HepG2 (cell line): ENCODE data around the gene TMEM98. TPM values are rescaled to one million over a fixed set of nuclear protein-coding genes. Genes with fewer than 3 reads are reported as not detected.

Source experiments
- ARNT2 ChIP-seq: sonication (generic); formaldehyde crosslinking; IDR thresholded peaks from 2 replicates; pipeline ENCODE4 v1.8.0; 2022; ENCODE audit warnings: mild to moderate bottlenecking, low read depth, missing genetic modification reagents, moderate library complexity
- HDAC2 ChIP-seq: sonication (generic); formaldehyde crosslinking; IDR thresholded peaks from 2 replicates; pipeline ENCODE4 v1.4.0; 2020; ENCODE audit warnings: missing genetic modification reagents
- JUN ChIP-seq: sonication (generic); formaldehyde crosslinking; IDR thresholded peaks from 2 replicates; pipeline ENCODE4 v1.4.0; 2020; ENCODE audit warnings: mild to moderate bottlenecking, missing genetic modification reagents
- KLF15 ChIP-seq: sonication (generic); formaldehyde crosslinking; IDR thresholded peaks from 2 replicates; pipeline ENCODE4 v1.8.1; 2023; ENCODE audit warnings: borderline replicate concordance, mild to moderate bottlenecking, inconsistent platforms, missing genetic modification reagents, mixed read lengths
- MBD4 ChIP-seq: IDR thresholded peaks from 2 replicates; pipeline ENCODE4 v1.6.1; 2012; ENCODE audit warnings: low read length, inconsistent platforms, borderline replicate concordance
- SP140L ChIP-seq: sonication (generic); formaldehyde crosslinking; IDR thresholded peaks from 2 replicates; pipeline ENCODE4 v1.4.0; 2020; ENCODE audit warnings: missing genetic modification reagents, borderline replicate concordance
- SRY ChIP-seq: sonication (generic); formaldehyde crosslinking; IDR thresholded peaks from 2 replicates; pipeline ENCODE4 v1.8.0; 2022; ENCODE audit warnings: mild to moderate bottlenecking, missing genetic modification reagents
- polyA plus RNA-seq, 8 experiments: library from polyadenylated mRNA; depleted of rRNA in 3 of 8; stranded (reverse) in 7 of 8; unstranded in 1 of 8; fragments of >200 nt; fragmentation: Illumina TruSeq in 4 of 8; extraction: Trizol in 4 of 8; gene quantifications; 2 replicates each; pipeline versions ENCODE4 v1.2.1 to v1.2.3, GENCODE V29; 2011 to 2016; ENCODE audit warnings: low read depth in 4 of 8, missing spikeins in 1 of 8, mixed read lengths in 1 of 8; ENCODE audit not compliant: insufficient read depth in 1 of 8
- total RNA-seq, 5 experiments: library from RNA; depleted of rRNA; stranded (reverse); fragments of >200 nt; fragmentation: Illumina TruSeq; extraction: Trizol; gene quantifications; 2 replicates each; pipeline ENCODE4 v1.2.3, GENCODE V29; 2016; ENCODE audit warnings: low read depth in 1 of 5
- TF ChIP-seq, protein P1 (sequence below): sonication (generic); formaldehyde crosslinking; IDR thresholded peaks from 2 replicates; pipeline ENCODE4 v1.4.0; 2020; ENCODE audit warnings: missing genetic modification reagents, borderline replicate concordance
- TF ChIP-seq, protein P2 (sequence below): sonication (generic); formaldehyde crosslinking; IDR thresholded peaks from 2 replicates; pipeline ENCODE4 v1.8.1; 2022; ENCODE audit warnings: mild to moderate bottlenecking, missing genetic modification reagents
- TF ChIP-seq, protein P3 (sequence below): sonication (generic); formaldehyde crosslinking; IDR thresholded peaks from 2 replicates; pipeline ENCODE4 v1.4.0; 2020; ENCODE audit warnings: low read depth, missing genetic modification reagents
- TF ChIP-seq, protein P4 (sequence below): sonication (generic); formaldehyde crosslinking; IDR thresholded peaks from 2 replicates; pipeline ENCODE4 v1.8.1; 2023; ENCODE audit warnings: mild to moderate bottlenecking, inconsistent platforms, moderate library complexity, missing genetic modification reagents, borderline replicate concordance
- TF ChIP-seq, protein P5 (sequence below): IDR thresholded peaks from 2 replicates; pipeline ENCODE4 v1.6.1; 2016; ENCODE audit warnings: low read depth, missing genetic modification reagents, missing compliant biosample characterization

TMEM98 gene
- total and polyA plus RNA-seq, 2 of the 13 experiments (the other 11 are each of a cell fraction or from before 2014, with no cell fraction given): 103 to 175 TPM

DNA sequence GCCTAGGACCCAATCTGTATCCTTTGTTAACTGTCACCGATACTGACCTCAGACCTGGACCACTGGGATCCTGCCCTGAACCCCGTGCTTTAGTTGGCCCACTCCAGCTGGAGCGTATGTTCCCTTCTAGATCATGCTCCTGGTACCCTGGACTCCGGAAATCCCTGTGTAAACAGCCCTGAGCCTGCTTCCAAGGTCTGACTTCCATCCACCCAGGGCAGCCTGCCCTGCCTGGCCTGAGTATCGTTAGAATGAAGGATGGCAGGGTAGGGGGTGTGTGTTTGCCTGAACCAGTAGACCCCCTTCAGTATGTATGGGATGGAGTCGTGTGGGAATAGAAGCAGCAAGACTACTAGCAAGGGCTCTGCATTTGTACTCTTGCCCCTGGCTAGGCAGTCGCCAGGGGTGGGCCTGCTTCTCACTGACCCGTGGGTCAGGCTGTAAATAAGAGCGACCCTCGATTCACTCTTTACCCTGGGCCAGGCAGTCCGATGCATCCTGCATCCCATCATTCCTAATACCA, 691 bp upstream of the TMEM98 start (continued):
- TF ChIP-seq, protein P1, sequence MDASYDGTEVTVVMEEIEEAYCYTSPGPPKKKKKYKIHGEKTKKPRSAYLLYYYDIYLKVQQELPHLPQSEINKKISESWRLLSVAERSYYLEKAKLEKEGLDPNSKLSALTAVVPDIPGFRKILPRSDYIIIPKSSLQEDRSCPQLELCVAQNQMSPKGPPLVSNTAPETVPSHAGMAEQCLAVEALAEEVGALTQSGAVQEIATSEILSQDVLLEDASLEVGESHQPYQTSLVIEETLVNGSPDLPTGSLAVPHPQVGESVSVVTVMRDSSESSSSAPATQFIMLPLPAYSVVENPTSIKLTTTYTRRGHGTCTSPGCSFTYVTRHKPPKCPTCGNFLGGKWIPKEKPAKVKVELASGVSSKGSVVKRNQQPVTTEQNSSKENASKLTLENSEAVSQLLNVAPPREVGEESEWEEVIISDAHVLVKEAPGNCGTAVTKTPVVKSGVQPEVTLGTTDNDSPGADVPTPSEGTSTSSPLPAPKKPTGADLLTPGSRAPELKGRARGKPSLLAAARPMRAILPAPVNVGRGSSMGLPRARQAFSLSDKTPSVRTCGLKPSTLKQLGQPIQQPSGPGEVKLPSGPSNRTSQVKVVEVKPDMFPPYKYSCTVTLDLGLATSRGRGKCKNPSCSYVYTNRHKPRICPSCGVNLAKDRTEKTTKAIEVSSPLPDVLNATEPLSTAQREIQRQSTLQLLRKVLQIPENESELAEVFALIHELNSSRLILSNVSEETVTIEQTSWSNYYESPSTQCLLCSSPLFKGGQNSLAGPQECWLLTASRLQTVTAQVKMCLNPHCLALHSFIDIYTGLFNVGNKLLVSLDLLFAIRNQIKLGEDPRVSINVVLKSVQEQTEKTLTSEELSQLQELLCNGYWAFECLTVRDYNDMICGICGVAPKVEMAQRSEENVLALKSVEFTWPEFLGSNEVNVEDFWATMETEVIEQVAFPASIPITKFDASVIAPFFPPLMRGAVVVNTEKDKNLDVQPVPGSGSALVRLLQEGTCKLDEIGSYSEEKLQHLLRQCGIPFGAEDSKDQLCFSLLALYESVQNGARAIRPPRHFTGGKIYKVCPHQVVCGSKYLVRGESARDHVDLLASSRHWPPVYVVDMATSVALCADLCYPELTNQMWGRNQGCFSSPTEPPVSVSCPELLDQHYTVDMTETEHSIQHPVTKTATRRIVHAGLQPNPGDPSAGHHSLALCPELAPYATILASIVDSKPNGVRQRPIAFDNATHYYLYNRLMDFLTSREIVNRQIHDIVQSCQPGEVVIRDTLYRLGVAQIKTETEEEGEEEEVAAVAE (CRISPR knock-in tag): peak; percentile 68
- TF ChIP-seq, protein P2, sequence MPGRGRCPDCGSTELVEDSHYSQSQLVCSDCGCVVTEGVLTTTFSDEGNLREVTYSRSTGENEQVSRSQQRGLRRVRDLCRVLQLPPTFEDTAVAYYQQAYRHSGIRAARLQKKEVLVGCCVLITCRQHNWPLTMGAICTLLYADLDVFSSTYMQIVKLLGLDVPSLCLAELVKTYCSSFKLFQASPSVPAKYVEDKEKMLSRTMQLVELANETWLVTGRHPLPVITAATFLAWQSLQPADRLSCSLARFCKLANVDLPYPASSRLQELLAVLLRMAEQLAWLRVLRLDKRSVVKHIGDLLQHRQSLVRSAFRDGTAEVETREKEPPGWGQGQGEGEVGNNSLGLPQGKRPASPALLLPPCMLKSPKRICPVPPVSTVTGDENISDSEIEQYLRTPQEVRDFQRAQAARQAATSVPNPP (CRISPR knock-in tag): no peak
- TF ChIP-seq JUN (CRISPR knock-in tag): no peak
- TF ChIP-seq, protein P3, sequence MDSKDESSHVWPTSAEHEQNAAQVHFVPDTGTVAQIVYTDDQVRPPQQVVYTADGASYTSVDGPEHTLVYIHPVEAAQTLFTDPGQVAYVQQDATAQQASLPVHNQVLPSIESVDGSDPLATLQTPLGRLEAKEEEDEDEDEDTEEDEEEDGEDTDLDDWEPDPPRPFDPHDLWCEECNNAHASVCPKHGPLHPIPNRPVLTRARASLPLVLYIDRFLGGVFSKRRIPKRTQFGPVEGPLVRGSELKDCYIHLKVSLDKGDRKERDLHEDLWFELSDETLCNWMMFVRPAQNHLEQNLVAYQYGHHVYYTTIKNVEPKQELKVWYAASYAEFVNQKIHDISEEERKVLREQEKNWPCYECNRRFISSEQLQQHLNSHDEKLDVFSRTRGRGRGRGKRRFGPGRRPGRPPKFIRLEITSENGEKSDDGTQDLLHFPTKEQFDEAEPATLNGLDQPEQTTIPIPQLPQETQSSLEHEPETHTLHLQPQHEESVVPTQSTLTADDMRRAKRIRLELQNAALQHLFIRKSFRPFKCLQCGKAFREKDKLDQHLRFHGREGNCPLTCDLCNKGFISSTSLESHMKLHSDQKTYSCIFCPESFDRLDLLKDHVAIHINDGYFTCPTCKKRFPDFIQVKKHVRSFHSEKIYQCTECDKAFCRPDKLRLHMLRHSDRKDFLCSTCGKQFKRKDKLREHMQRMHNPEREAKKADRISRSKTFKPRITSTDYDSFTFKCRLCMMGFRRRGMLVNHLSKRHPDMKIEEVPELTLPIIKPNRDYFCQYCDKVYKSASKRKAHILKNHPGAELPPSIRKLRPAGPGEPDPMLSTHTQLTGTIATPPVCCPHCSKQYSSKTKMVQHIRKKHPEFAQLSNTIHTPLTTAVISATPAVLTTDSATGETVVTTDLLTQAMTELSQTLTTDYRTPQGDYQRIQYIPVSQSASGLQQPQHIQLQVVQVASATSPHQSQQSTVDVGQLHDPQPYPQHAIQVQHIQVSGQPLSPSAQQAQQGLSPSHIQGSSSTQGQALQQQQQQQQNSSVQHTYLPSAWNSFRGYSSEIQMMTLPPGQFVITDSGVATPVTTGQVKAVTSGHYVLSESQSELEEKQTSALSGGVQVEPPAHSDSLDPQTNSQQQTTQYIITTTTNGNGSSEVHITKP: peak; percentile 74; the same call in 1 of the 2 replicates
- TF ChIP-seq ARNT2 (CRISPR knock-in tag): no peak; the same call in 1 of the 2 replicates
- TF ChIP-seq SRY (CRISPR knock-in tag): no peak
- TF ChIP-seq SP140L (CRISPR knock-in tag): no peak
- TF ChIP-seq, protein P4, sequence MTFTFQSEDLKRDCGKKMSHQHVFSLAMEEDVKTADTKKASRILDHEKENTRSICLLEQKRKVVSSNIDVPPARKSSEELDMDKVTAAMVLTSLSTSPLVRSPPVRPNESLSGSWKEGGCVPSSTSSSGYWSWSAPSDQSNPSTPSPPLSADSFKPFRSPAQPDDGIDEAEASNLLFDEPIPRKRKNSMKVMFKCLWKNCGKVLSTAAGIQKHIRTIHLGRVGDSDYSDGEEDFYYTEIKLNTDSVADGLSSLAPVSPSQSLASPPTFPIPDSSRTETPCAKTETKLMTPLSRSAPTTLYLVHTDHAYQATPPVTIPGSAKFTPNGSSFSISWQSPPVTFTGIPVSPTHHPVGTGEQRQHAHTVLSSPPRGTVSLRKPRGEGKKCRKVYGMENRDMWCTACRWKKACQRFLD: no peak
- no peak for TF ChIP-seq KLF15 (CRISPR knock-in tag)
- no peak for TF ChIP-seq MBD4
- peak; percentile 94 for TF ChIP-seq HDAC2 (CRISPR knock-in tag)
- TF ChIP-seq, protein P5, sequence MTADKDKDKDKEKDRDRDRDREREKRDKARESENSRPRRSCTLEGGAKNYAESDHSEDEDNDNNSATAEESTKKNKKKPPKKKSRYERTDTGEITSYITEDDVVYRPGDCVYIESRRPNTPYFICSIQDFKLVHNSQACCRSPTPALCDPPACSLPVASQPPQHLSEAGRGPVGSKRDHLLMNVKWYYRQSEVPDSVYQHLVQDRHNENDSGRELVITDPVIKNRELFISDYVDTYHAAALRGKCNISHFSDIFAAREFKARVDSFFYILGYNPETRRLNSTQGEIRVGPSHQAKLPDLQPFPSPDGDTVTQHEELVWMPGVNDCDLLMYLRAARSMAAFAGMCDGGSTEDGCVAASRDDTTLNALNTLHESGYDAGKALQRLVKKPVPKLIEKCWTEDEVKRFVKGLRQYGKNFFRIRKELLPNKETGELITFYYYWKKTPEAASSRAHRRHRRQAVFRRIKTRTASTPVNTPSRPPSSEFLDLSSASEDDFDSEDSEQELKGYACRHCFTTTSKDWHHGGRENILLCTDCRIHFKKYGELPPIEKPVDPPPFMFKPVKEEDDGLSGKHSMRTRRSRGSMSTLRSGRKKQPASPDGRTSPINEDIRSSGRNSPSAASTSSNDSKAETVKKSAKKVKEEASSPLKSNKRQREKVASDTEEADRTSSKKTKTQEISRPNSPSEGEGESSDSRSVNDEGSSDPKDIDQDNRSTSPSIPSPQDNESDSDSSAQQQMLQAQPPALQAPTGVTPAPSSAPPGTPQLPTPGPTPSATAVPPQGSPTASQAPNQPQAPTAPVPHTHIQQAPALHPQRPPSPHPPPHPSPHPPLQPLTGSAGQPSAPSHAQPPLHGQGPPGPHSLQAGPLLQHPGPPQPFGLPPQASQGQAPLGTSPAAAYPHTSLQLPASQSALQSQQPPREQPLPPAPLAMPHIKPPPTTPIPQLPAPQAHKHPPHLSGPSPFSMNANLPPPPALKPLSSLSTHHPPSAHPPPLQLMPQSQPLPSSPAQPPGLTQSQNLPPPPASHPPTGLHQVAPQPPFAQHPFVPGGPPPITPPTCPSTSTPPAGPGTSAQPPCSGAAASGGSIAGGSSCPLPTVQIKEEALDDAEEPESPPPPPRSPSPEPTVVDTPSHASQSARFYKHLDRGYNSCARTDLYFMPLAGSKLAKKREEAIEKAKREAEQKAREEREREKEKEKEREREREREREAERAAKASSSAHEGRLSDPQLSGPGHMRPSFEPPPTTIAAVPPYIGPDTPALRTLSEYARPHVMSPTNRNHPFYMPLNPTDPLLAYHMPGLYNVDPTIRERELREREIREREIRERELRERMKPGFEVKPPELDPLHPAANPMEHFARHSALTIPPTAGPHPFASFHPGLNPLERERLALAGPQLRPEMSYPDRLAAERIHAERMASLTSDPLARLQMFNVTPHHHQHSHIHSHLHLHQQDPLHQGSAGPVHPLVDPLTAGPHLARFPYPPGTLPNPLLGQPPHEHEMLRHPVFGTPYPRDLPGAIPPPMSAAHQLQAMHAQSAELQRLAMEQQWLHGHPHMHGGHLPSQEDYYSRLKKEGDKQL (CRISPR knock-in tag): 0 out of 2 replicates have a peak, but pooled peaks have one; percentile 36
